HepG2 (cell line): Measurements from ENCODE around the gene SSNA1. TPM values are rescaled to one million over a fixed set of nuclear protein-coding genes. Genes with fewer than 3 reads are reported as not detected.

Source experiments
- KIAA2018 ChIP-seq: sonication (generic); formaldehyde crosslinking; IDR thresholded peaks from 2 replicates; pipeline ENCODE4 v1.5.0; 2020; ENCODE audit warnings: mild to moderate bottlenecking, missing genetic modification reagents, borderline replicate concordance
- PAXIP1 ChIP-seq: sonication (generic); formaldehyde crosslinking; conservative IDR thresholded peaks from 2 replicates; pipeline ENCODE4 v1.4.0; 2020; ENCODE audit warnings: mild to moderate bottlenecking, missing genetic modification reagents, moderate library complexity
- THAP9 ChIP-seq: sonication (generic); formaldehyde crosslinking; IDR thresholded peaks from 2 replicates; pipeline ENCODE4; 2020; ENCODE audit warnings: missing genetic modification reagents, mild to moderate bottlenecking, borderline replicate concordance
- ZNF136 ChIP-seq: sonication (generic); formaldehyde crosslinking; IDR thresholded peaks from 2 replicates; pipeline ENCODE4 v1.8.1; 2022; ENCODE audit warnings: low read depth, mild to moderate bottlenecking, moderate library complexity, missing genetic modification reagents
- polyA plus RNA-seq, 8 experiments: library from polyadenylated mRNA; depleted of rRNA in 3 of 8; stranded (reverse) in 7 of 8; unstranded in 1 of 8; fragments of >200 nt; fragmentation: Illumina TruSeq in 4 of 8; extraction: Trizol in 4 of 8; gene quantifications; 2 replicates each; pipeline versions ENCODE4 v1.2.1 to v1.2.3, GENCODE V29; 2011 to 2016; ENCODE audit warnings: low read depth in 4 of 8, missing spikeins in 1 of 8, mixed read lengths in 1 of 8; ENCODE audit not compliant: insufficient read depth in 1 of 8
- total RNA-seq, 5 experiments: library from RNA; depleted of rRNA; stranded (reverse); fragments of >200 nt; fragmentation: Illumina TruSeq; extraction: Trizol; gene quantifications; 2 replicates each; pipeline ENCODE4 v1.2.3, GENCODE V29; 2016; ENCODE audit warnings: low read depth in 1 of 5

Gene SSNA1
- total and polyA plus RNA-seq, 2 of the 13 experiments (the other 11 are each of a cell fraction or from before 2014, with no cell fraction given): 35.9 to 49.4 TPM

GRCh38 chr9:137138722-137139467 is 49.6 kb upstream of the SSNA1 start, which contains the start of gene GRIN1 (continued):
- TF ChIP-seq KIAA2018 (CRISPR knock-in tag) (no peak), THAP9 (CRISPR knock-in tag) (no peak), ZNF136 (CRISPR knock-in tag) (no peak), PAXIP1 (CRISPR knock-in tag) (no peak)
